Embryonic facial prominence (tissue), 1 donor: ENCODE measurements around the gene IL9.
"Not testable (repeated sequence)": the region's sequence is repeated elsewhere in the genome, so short reads cannot be mapped to it uniquely, and the experiment has no call there.

Experiments used
- DNase-seq: peaks from one replicate; pipeline ENCODE4 v3.0.0-alpha.2; 2016; ENCODE audit errors: extremely low spot score

The IL9 gene

DNA sequence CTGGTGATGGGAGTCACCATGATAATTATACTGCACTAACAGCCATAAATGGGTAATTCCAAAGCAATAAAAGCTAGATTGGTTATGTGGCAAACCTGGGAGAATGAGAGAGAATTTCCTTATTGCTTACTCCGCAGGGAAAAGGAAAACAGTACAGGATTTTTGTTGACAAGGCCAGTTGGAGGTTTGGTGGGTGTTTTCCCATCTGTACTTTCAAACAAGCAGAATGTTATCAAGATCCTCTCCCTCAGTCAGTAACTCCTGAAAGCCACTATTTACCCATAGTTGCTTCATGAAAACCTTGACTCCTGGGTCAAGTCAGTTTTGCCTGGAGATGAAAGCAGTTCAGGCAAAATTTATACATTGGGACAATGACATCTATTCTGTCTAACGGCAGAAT is 26.4 kb downstream of the IL9 start:
- DNase-seq: no peak

DNA sequence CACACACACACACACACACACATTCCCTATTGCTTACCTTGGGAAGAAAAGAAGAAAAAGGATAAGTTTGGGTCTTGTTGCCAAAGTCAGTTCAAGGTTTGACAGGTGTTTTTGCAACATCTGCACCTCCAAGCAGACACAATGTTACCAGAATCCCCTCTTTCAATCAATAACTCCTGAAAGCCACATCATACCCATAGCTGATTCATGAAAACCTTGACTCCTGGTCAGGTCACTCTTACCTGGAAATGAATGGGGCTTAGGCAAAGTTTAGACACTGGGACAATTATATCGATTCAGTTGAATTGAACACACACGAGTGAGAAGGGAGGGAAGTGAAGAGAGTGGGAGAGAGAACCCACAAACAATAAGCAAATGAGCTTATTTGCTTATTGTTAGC is 27.0 kb downstream of the IL9 start:
- DNase-seq: no peak

DNA sequence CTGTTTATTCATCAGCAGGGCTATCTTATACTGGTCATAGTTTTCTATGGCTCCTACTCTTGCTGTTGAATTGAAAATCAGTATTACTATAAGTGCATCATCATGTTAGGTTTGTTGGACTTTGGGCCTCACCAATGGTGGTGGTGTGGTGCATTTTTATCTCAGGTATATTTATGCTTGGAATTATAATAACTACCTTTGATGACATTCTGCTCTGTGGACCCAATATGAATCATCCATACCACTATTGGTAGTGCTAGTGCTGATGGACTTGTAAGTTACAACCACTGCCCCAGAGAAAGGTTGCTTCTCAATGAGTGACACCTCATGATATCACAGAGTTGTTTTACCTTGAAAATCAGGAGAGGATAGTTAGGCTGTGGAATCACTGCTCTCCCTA is 28.0 kb downstream of the IL9 start:
- DNase-seq: no peak

DNA sequence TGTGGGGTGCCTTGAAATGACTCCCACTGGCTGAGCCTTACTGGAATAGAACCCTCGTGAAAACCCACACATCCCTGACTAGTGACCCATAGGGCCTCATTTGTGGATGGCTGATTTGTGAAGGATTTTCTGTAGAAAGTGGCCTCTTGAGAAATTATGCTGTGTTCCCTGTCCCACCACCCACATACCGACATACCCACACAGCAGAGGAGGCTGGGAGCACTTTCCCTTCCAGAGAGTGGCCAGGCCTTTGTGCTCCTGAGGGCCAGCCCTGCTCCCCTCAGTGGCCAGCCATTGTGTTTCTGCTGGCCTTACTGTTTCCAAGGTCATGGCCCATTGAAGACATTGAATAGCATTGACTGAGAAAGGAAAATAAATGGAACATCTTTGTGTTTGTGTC is 29.6 kb downstream of the IL9 start:
- DNase-seq: no peak

DNA sequence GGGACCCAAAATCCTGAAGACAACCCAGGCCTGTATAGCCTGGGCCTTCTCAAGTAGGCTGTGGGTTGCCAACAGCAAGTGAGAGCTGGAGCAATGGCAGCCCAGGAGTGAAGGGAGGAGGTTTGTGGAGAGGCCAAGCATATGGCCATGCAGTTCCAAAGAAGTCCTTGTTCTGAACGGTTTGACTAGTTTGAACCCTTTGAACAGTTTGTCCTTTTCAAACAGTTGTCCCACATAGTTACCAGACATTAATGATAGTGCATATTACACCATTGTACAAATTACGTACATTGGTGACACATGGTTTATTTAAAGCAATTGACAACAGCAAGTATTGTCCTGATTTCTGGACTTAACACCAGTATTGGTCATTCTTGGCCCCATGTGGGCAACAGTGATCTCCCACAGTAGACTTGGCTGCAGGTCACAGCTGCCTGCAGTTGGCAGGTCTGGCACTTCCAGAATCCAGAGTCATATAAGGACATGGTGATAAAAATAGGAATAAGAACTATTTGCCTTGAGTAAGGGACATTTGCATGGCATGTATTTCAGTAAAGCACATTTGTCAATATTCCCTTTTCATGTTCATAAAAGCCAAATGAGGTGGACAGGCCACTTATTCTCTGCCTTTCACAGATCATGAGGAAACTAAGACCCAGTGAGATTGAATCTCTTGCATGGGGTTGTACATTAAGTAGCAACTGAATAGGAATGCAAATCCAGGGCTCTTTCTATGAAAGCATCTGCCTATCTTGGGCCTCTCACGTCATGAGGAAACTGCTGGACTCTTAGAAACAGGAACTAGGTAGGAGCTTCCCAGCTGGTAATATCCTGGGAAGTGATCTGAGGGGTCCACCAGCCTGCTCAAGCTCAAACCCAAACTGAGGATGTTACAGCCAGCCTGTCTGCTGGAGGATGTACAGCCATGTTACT is 30.9 kb downstream of the IL9 start:
- no peak for DNase-seq

DNA sequence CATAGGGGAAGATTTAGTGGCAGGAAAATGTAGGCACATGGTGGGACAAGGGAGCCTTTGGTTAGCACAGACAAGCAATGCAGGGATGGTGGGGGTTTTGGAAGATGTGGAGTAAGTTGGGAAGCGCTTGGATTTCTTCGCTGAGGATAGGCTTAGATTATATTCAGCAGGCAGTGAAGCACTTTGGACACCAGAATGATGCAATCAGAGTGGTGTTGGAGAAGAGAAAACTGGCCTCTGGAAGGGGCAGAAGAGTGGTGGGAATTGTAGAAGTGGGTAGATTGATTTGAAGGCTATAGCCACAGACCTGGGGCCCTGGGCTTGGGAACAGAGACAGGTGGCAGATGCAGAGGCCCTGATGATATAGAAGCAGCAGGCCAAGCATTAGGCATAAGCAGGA is 32.9 kb downstream of the IL9 start:
- DNase-seq: no peak

DNA sequence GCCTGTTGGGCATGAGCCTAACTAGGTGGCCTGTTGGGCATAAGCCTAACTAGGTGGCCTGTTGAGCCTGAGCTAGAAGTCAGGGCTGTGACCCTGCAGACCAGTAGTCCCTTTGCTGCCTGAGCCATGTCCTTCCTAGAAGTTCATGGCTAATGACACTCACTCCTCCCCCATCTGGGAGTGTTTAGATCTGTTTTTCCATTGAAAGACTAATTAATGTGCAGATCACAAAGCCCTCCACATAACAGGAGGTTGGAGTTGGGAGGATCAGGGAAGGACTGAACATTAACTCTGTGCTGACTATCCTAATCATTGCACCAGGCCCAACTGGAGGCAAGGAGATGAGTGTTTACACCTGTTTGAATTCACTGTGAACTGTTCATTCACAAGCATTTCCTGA is 33.6 kb downstream of the IL9 start:
- DNase-seq: no peak

DNA sequence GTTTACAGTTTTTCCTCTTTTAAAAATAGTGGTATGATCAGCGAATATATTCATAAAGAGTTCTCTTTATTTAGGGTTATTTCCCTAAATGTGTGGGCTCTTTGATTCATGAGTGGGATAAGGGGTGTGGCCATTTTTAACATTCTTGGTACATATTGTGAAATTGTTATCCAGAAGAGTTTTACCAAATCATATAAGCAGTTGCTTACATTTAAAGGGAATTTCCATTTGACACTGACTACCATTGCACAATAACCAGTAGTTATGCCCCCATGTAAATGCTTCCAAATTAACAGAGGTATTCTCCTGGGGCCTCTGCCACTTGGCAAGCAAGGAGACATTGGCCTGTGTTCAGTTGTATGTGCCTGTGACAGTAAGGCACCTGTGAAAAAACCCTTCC is 34.0 kb downstream of the IL9 start:
- DNase-seq: no peak

DNA sequence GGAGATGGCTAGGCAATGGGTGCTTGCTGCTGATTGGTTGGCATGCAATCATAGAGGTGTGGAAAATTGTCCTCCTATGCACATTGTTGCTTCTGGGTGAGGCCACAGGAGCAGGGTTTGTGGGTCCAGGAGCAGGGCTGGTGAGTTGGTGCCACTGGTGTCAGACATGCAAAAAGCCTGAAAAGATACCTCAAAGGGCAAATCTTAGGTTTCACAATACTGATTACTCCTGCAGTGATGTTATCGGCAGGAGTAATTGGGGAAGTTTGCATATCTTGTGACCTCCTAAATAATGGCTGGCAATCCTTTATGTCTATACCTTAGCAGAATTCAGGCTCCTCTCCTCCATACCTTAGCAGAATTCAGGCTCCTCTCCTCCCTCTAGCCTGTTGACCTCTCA is 36.0 kb downstream of the IL9 start:
- DNase-seq: no peak

DNA sequence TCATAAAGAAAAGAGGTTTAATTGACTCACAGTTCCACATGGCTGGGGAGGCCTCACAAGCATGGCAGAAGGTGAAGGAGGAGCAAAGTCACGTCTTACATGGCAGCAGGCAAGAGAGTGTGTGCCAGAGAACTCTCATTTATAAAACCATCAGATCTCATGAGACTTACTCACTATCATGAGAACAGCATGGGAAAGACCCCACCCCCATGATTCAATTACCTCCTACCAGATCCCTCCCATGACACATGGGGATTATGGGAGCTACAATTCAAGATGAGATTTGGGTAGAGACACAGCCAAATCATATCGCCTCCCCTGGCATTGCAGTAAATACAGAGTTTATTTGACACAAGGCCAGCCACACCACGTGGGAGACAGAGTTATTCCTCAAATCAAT is 36.5 kb downstream of the IL9 start:
- not testable (repeated sequence) for DNase-seq

DNA sequence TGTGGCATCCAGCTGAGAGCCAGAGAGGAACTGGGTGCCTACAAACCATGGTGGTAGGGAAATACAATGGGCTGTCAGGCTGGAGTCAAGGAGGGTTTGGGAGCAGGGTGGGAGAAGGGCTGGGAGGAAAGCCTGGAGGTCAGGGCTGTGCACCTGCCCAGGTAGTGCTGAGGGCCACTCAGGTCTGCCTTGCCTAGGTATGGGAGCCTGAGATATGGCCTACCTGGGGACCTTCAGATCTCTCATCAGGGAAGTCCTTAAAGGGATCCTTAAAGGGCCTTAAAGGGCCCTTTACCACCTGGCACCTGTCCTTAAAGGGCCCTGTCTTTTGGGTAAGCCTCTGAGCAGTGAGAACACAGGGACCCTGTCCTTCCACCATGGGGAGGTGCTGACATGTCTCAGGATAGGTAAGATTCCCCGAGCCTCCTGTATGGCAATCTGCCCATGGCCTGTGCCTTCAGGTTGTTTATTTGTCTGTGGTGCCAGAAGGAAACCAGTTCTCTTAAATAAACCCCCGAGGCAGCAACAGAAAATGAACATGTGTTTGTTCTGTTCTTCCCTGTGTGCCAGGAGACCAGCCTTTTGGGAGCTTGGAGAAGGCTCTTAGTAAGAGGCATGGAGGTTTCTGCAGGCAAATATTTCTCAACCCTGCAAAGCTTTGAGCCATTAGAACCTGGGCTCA is 37.9 kb downstream of the IL9 start:
- no peak for DNase-seq

DNA sequence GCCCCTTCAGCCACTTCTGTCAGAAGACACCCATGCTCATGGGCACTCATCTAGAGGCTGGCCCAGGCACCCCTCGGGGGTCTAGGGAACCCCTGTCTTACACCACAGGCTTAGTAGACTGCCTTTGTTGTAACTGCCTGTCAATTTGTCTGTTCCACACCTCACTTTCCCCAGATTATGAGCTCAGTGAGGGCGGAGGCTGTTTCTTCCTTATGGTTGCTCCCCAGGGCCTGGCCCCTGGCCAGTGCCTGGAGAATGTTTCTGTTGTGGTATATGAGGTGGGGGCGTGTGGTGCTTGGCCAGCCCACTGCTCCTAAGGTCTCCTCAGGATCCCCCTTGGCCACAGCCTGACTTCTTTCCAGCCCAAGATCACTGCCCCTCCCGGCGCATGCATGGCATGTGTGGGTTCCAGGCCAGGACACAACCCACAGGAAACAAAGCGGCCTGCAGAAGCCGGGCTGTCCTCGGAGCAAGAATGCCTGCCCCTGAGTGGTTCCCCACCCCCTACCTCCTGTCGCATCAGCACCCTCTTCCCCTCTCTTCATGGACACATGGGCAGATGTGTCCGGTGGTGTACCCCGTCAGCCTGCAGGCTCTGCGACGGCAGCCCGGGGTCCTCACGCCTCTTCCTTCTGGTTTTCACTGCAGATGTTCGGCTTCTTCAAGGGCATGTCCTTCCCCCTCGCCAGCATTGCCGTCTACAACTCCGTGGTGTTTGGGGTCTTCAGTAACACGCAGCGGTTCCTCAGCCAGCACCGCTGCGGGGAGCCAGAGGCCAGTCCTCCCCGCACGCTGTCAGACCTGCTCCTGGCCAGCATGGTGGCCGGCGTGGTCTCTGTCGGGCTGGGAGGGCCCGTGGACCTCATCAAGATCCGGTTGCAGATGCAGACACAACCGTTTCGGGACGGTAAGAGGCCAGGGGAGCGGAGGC is 43.5 kb downstream of the IL9 start:
- no peak for DNase-seq

DNA sequence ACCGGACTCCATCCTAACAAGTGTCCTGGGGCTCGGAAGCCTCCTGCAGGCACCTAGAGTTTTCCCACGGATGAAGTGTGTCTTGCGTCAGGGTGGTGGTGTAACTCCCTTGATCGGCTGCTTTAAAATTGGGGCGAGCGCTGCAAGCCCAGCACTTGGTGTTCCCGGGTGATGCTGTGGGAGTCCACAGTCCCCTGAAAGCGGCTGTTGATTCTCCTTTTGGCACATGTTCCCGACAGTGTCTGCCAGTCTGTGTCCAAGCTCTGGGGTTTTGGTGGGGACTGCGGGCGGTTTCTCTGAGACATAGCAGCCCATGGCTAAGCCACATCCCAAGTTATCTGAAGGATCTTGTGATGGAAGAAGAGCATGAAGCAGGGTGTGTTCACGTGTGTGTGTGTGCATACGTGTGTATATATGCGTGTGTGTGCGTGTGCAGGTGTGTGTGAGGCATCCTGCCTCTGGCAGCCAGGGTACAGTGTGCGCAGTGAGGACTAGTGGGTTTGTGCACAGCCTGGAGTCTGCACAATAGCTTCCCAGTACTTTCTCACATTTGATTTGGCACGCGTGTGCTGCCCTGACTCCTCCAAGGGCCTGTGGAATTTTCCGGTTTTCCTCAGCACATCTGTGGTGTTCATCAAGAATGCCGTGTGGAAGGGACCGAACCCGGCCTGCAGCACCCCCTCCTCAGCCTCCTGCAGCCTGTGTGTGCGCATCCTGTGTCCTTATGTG is 44.3 kb downstream of the IL9 start:
- no peak for DNase-seq

DNA sequence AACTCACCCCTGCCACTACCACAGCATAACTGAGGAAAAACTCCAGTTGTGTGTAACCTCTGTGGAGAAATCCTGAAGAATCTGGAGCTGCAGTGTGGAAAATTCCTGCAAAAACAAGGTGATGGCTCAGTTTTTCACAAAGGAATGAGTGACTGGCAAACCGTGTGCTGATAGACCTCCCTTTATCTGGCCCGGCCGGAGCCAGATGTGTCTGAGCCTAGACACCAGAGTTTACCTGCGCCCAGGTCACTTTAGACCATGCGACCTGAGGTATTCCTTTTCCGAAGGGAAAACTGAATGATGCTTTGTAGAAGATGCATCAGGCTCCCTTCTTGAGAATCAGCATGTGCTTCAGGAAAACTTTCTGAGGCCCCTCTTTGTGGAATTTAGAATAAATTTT is 45.0 kb downstream of the IL9 start:
- DNase-seq: no peak

DNA sequence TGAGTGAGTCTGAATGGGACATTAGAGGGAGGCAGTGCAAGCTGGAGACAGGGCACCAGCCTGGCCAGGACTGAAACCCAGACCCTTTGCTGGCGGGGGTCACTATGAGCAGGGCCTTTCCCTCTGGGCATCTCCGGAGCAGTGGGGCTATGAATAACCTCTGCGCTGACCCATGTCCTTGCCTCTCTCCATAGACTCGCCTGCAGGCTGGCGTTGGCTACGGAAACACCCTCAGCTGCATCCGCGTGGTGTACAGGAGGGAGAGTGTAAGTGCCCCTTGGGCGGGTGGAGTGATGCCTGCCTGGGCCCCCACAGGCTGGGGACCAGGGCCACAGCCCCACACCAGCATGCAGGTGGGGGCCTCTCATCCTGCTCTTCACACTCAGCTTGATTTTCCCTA is 45.4 kb downstream of the IL9 start:
- no peak for DNase-seq

DNA sequence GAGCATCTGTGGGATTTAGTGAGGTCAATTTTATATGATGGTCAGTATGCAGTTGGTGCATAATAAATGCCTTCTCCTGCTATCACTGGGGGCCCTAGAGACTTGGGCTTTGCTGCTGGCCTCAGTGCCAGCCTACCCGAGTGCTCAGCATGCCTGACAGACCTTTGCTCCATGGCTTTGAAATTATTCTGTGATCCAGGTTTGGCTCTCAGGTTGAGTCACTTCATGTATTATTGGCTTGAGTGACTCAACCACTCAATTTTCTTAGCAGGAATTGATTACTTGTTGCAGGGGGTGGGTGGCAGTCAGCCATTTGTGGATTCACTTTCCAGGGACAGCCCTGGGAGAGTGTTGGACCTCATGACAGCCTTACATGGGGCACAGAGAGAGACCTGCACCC is 47.7 kb downstream of the IL9 start:
- DNase-seq: no peak

DNA sequence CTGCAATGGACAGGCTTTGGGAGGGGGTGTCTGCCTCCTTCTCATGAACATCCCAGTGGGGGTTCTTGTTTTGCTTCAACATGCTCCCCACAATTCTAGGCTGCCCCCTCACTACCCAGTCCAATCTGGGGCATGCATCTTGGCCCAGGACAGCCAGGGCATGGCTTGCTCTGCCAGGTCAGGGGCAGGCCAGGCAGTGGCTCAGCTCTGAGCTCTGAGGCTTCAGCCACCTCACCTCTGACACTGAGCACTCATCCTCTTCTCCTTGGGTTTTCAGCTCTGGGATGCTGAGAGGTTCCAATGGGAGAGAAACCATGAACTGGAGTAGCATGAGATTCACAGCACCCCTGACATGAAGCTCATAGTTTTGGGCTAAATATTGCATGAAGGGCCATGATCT is 49.3 kb downstream of the IL9 start:
- DNase-seq: no peak

DNA sequence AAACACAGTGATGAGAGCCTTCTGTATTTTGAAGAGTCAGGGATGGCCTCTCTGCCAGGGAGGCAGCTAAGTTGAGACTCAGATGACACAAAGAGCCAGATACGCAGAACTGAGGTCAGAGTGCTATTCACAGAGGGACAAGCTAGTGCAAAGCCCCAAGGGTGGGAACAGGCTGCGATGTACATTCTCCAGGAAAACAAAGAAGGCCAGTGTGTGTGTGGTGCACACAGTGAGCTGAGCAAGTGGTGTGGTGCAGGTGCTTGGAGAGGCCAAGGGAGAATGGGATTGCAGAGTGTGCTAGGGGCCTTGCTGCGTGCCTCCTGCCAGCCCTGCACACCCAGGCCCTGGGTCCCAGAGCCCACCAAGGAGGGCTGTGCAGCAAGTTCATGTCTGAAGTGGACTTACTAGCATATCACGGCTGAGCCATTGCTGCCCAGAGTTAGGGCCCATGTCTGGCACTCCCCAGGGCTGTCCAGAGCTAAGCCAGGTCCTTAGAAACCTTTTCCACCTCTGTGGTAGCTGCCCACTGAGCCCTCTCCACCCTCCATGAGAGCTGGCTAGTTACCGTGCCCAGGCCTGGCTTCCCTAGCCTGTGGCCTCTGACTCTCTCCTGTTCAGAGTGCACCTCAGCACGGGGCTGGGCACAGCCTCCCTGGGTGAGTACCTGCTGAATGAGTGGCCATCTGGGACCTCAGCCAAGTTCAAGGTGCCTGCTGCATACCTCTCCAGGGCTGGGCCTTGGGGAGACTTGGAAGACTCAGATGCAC is 51.9 kb downstream of the IL9 start:
- no peak for DNase-seq

DNA sequence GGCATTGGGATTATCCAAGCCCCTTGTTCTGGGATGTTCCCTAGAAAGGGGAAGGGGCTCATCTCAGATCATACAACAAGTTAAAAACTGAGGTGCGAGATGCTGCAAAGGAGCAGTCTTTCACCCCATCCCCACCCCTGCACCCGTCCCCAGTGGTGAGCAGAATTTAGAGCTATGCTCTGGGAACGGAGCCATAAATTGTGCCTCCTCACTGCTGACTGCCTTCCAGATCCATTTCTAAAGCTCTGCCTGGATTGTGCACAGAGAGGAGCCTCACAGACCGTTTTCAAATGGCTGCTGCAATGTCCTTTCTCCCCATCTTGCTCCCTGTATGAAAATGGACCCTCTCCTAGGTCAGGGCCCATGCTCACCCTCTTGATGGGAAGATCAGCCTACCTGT is 52.9 kb downstream of the IL9 start:
- no peak for DNase-seq
